Dendritic cell treated with granulocyte-macrophage colony-stimulating factor and Interleukin-4, amounts not matched to agents 40 ng/mL and 50 ng/mL, for 4 days (primary cell): ENCODE measurements around the gene TNK1.
A peak's percentile ranks its signal among the peaks of the same experiment; 100 is the strongest.

Source experiments
- H3K27ac Mint-ChIP-seq: one replicate; pipeline ENCODE4 v1.8.0; 2022; ENCODE audit warnings: mild to moderate bottlenecking, mixed read lengths
- H3K27me3 Mint-ChIP-seq: one replicate; pipeline ENCODE4 v1.8.0; 2022; ENCODE audit warnings: mild to moderate bottlenecking, mixed read lengths
- H3K36me3 Mint-ChIP-seq: one replicate; pipeline ENCODE4 v1.8.0; 2022; ENCODE audit warnings: low read depth, mixed read lengths
- H3K4me1 Mint-ChIP-seq: one replicate; pipeline ENCODE4 v1.8.0; 2022; ENCODE audit warnings: low read depth, mixed read lengths
- H3K4me3 Mint-ChIP-seq: one replicate; pipeline ENCODE4 v1.8.0; 2022; ENCODE audit warnings: mild to moderate bottlenecking, moderate library complexity, mixed read lengths
- H3K9me3 Mint-ChIP-seq: one replicate; pipeline ENCODE4 v1.8.0; 2022; ENCODE audit warnings: mixed read lengths
- intact Hi-C: fragments of 100-400 bp; cut with micrococcal nuclease; formaldehyde crosslinking; loops from one replicate; pipeline ENCODE4 v1.15.0; 2022

Gene TNK1

GRCh38 chr17:7405350-7406234, 24.7 kb downstream of the TNK1 start:
- intact Hi-C loops, result loop anchor here (10.0 kb wide), 1 partner anchor 51 kb away; the partner anchor contains the start of genes KCTD11 and TMEM95
- Mint-ChIP-seq H3K27ac (peak overlapping the region; percentile 92), H3K27me3 (peaks cover 45% of the 10 kb centered on the region), H3K9me3 (no peaks in the 10 kb centered on the region), H3K4me1 (peaks cover 7% of the 10 kb centered on the region), H3K4me3 (peak overlapping the region; percentile 84), H3K36me3 (peaks cover 10% of the 10 kb centered on the region)

- Mint-ChIP-seq H3K9me3 (no peaks in the 10 kb centered on the region), H3K4me1 (peaks cover 7% of the 10 kb centered on the region), H3K4me3 (no peak overlapping the region), H3K27ac (no peak overlapping the region), H3K27me3 (peaks cover 51% of the 10 kb centered on the region), H3K36me3 (peaks cover 6% of the 10 kb centered on the region)
- intact Hi-C loops, result loop anchor here (10.0 kb wide), 1 partner anchor 52 kb away; the partner anchor contains the start of genes KCTD11 and TMEM95
These were observed 25.4 kb downstream of the TNK1 start for GRCh38 chr17:7406235-7406825.

- H3K4me3 Mint-ChIP-seq, result no peak overlapping the region
- no peak overlapping the region for H3K27ac Mint-ChIP-seq
- H3K36me3 Mint-ChIP-seq, result no peaks in the 10 kb centered on the region
- intact Hi-C loops, result loop anchor here (10.0 kb wide), 1 partner anchor 52 kb away; the partner anchor contains the start of genes KCTD11 and TMEM95
- peaks cover 7% of the 10 kb centered on the region for H3K4me1 Mint-ChIP-seq
- no peaks in the 10 kb centered on the region for H3K9me3 Mint-ChIP-seq
- H3K27me3 Mint-ChIP-seq, result peaks cover 51% of the 10 kb centered on the region
These were observed 26.2 kb downstream of the TNK1 start for GRCh38 chr17:7407082-7407481.

DNA sequence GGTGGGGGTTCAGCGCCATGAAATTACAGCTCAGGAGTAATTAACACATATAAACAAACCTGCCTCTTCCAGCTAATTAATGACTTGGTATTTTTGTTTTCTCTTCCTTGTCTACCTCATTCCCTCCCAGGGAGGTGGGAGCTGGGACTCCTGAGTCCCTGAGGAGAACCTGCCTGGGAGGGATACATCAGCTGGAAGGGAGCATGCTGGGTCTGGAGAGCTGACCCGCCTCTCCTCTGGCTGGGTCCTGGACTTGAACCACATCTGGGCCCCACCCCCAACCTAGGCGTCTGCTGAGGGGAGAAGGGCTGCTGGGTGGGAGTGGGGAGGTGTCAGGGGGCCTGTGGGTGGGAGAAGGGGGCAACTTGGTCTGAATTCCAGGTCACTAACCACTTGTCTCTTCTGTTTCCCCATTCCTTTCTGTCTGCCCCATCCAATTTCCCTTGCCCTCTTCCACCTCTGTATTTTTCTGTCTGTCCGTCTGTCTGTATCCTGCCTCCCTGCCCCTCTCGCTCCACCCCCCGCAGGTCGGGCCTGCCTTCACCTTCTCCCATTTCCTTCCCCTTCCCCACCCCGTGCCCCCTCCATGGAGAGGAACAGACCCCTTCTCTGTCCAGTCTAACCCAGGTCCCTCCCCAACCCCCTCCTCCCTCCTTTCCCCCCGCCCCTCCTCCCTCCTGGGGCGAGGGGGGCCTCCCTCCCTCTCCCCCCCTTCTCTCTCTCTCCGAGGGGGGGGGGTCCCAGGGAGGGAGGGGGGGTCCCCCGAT, 26.8 kb downstream of the TNK1 start, which contains the start of gene NLGN2:
NLGN2 (plus strand) TSS at position 361 of the 767 bp plus-strand sequence. CDS start 411 bp downstream, outside the sequence.
- no peak within 1 kb of the TSS for H3K4me3 Mint-ChIP-seq

DNA sequence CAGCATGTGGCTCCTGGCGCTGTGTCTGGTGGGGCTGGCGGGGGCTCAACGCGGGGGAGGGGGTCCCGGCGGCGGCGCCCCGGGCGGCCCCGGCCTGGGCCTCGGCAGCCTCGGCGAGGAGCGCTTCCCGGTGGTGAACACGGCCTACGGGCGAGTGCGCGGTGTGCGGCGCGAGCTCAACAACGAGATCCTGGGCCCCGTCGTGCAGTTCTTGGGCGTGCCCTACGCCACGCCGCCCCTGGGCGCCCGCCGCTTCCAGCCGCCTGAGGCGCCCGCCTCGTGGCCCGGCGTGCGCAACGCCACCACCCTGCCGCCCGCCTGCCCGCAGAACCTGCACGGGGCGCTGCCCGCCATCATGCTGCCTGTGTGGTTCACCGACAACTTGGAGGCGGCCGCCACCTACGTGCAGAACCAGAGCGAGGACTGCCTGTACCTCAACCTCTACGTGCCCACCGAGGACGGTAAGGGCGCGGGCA, 27.4 kb downstream of the TNK1 start:
- no peak overlapping the region for H3K27ac Mint-ChIP-seq
- no peaks in the 10 kb centered on the region for H3K36me3 Mint-ChIP-seq
- H3K27me3 Mint-ChIP-seq, result peaks cover 51% of the 10 kb centered on the region
- H3K4me3 Mint-ChIP-seq, result no peak overlapping the region
- H3K9me3 Mint-ChIP-seq, result no peaks in the 10 kb centered on the region
- intact Hi-C loops, result loop anchor here (10.0 kb wide), 1 partner anchor 53 kb away; the partner anchor contains the start of genes KCTD11 and TMEM95
- peaks cover under 1% of the 10 kb centered on the region for H3K4me1 Mint-ChIP-seq

More for the DNA sequence above, 26.8 kb downstream of the TNK1 start, which contains the start of gene NLGN2:
- H3K36me3 Mint-ChIP-seq, result no peaks in the 10 kb centered on the region
- intact Hi-C loops, result loop anchor here (10.0 kb wide), 1 partner anchor 53 kb away; the partner anchor contains the start of genes KCTD11 and TMEM95
- H3K27ac Mint-ChIP-seq, result no peak within 1 kb of the TSS
- no peaks in the 10 kb centered on the region for H3K9me3 Mint-ChIP-seq
- H3K27me3 Mint-ChIP-seq, result peaks cover 51% of the 10 kb centered on the region
- peaks cover 7% of the 10 kb centered on the region for H3K4me1 Mint-ChIP-seq

DNA sequence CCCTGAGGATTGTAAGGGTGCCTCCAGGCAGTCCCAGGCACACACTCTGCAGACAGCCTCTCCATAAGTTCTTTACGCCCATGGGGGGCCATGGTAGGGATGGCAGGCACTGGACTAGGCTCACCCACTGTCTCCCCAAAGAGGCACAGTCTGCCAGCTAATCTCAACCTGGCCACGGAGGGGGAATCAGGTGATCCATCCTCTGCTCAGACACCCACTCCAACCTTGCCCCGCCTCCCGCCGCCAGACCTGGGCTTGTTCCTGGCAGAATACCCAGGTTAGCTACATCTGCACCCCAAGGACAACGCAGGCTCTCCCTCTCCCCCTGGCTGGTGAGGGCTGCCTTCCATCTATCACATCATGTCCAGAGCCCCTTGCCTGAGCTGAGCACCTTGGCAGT, 28.0 kb downstream of the TNK1 start:
- H3K4me3 Mint-ChIP-seq, result no peak overlapping the region
- intact Hi-C loops, result loop anchor here (10.0 kb wide), 1 partner anchor 54 kb away; the partner anchor contains the start of genes KCTD11 and TMEM95
- H3K9me3 Mint-ChIP-seq, result no peaks in the 10 kb centered on the region
- peaks cover 51% of the 10 kb centered on the region for H3K27me3 Mint-ChIP-seq
- H3K4me1 Mint-ChIP-seq, result no peaks in the 10 kb centered on the region
- H3K27ac Mint-ChIP-seq, result no peak overlapping the region
- no peaks in the 10 kb centered on the region for H3K36me3 Mint-ChIP-seq

DNA sequence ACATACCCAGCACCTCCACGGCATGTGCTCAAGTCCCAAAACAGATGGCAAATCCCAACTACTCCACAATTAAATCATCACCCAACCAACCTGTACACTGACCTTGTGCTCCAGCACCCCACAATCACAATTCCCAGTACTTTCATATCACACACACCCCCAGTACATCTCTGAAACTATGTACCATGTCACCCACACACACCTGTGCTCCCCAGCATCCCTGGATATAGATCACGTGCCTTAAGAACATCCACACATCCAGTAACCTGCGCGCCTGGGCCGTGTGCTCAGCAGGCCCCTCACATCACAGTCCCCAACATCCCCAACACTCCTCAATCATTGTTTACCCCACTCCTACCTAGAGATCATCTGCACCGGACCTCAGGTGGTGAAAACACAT, 28.8 kb downstream of the TNK1 start:
- Mint-ChIP-seq H3K4me3 (no peak overlapping the region), H3K36me3 (no peaks in the 10 kb centered on the region), H3K27ac (no peak overlapping the region), H3K4me1 (no peaks in the 10 kb centered on the region), H3K27me3 (peaks cover 50% of the 10 kb centered on the region), H3K9me3 (no peaks in the 10 kb centered on the region)
- intact Hi-C loops, result loop anchor here (10.0 kb wide), 1 partner anchor 55 kb away; the partner anchor contains the start of genes KCTD11 and TMEM95

GRCh38 chr17:7410634-7411426, 29.9 kb downstream of the TNK1 start:
- intact Hi-C loops, result no loop called here
- Mint-ChIP-seq H3K4me3 (no peak overlapping the region), H3K27ac (no peak overlapping the region), H3K27me3 (peaks cover 41% of the 10 kb centered on the region), H3K9me3 (no peaks in the 10 kb centered on the region), H3K4me1 (no peaks in the 10 kb centered on the region), H3K36me3 (no peaks in the 10 kb centered on the region)

DNA sequence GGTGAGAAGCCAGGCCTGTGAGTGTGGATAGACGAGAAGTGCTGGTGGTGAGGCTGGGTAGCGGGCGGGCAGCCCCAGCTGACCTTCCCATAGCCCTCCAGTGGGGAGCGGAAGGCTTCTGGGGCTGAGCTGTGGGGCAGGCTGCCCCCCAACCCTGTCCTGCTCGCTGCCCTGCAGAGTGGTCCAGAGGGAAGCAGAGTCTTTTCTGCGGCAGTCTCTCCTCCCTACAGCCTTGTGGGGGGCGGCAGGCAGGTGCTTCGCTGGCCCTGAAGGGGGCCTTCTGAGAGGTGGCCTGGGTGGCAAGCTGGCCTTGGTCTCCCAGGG, 30.5 kb downstream of the TNK1 start:
- intact Hi-C loops, result no loop called here
- H3K27me3 Mint-ChIP-seq, result peaks cover 36% of the 10 kb centered on the region
- no peaks in the 10 kb centered on the region for H3K4me1 Mint-ChIP-seq
- no peaks in the 10 kb centered on the region for H3K9me3 Mint-ChIP-seq
- H3K27ac Mint-ChIP-seq, result no peak overlapping the region
- no peaks in the 10 kb centered on the region for H3K36me3 Mint-ChIP-seq
- H3K4me3 Mint-ChIP-seq, result no peak overlapping the region

GRCh38 chr17:7413346-7413985, 32.6 kb downstream of the TNK1 start:
- Mint-ChIP-seq H3K27ac (no peak overlapping the region), H3K4me1 (no peaks in the 10 kb centered on the region)

DNA sequence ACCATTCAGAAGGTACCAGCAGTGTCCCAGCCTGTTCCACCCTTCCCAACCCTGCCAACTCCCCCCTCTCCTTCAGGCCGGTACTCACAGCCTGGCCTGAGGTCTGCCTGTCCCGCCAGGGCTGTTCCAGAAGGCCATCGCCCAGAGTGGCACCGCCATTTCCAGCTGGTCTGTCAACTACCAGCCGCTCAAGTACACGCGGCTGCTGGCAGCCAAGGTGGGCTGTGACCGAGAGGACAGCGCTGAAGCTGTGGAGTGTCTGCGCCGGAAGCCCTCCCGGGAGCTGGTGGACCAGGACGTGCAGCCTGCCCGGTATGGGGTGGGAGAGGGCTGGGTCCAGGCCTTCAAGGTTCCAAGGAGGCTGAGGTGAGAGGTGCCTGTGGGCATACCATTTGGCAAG, 33.9 kb downstream of the TNK1 start:
- Mint-ChIP-seq H3K4me3 (no peak overlapping the region), H3K36me3 (no peaks in the 10 kb centered on the region), H3K4me1 (no peaks in the 10 kb centered on the region), H3K27me3 (peaks cover 21% of the 10 kb centered on the region), H3K9me3 (no peaks in the 10 kb centered on the region), H3K27ac (no peak overlapping the region)
- intact Hi-C loops, result no loop called here

More at GRCh38 chr17:7413346-7413985, 32.6 kb downstream of the TNK1 start:
- H3K4me3 Mint-ChIP-seq, result no peak overlapping the region
- no peaks in the 10 kb centered on the region for H3K9me3 Mint-ChIP-seq
- H3K27me3 Mint-ChIP-seq, result peaks cover 29% of the 10 kb centered on the region
- H3K36me3 Mint-ChIP-seq, result no peaks in the 10 kb centered on the region
- intact Hi-C loops, result no loop called here

DNA sequence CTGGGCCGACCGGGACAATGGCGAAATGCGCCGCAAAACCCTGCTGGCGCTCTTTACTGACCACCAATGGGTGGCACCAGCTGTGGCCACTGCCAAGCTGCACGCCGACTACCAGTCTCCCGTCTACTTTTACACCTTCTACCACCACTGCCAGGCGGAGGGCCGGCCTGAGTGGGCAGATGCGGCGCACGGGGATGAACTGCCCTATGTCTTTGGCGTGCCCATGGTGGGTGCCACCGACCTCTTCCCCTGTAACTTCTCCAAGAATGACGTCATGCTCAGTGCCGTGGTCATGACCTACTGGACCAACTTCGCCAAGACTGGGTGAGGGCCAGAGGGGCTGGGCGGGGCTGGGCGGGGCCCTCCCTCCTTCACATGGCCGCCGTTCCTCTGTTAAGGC, 34.9 kb downstream of the TNK1 start:
- no peak overlapping the region for H3K4me3 Mint-ChIP-seq
- no peaks in the 10 kb centered on the region for H3K9me3 Mint-ChIP-seq
- peaks cover 13% of the 10 kb centered on the region for H3K27me3 Mint-ChIP-seq
- no peak overlapping the region for H3K27ac Mint-ChIP-seq
- intact Hi-C loops, result no loop called here
- H3K36me3 Mint-ChIP-seq, result no peaks in the 10 kb centered on the region
- no peaks in the 10 kb centered on the region for H3K4me1 Mint-ChIP-seq
